ELF-1 (cell line): Measurements from ENCODE around the gene EXOC6B.

Experiments
- DNase-seq: peaks from one replicate; pipeline ENCODE4 v3.0.0-alpha.2; 2016; ENCODE audit warnings: low read depth, low spot score

Gene EXOC6B

GRCh38 chr2:72828840-72829507 lies 3.1 kb upstream of the EXOC6B start:
- DNase-seq = no peak

DNA sequence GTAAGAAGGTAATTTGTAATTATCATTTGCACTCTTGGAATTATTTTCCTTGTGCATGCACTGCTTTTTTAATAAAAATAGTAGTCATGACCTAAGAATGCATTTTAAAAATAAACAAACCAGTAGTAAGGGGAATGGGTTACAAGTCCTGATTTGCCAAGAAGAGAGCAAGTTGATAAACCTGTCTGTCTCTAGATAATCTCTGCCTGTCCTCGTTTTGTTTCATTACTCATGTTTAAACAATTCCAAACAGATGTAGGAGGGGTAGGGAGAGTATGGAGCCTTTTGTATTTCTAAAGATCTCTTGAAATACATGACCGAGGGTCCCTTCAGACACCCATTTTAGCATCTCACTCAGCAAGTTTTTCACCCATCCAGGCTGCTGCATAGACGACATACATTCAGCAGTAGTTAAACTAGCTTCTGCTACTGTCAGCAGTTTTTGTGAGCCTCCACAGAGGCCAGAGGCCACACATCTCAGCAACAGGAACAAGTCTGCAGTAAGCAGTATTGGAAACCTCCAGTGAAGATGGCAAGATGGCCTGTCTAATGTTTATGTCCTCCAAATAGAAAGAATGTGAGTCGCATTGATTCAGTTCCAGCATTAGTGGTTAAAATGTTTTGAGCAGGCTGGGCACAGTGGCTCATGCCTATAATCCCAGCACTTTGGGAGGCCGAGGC lies 2.3 kb upstream of the EXOC6B start:
- no peak for DNase-seq

DNA sequence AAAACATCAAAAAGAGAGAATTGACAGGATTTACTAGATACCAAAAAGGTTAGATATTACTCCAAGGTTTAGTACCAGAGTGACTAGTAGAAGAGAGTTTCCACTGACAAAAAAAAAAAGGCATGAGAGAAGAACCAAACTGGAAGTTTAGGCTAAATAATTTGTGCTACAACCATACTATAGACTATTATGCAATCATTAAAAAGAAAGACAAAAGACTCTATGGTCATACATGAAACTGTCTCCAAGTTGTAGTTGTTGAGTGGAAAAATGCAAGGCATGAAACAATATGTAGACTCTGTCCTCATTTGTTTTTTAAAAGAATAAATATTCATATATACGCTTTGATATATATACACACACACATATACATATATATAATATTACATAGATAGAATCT lies 1.7 kb upstream of the EXOC6B start:
- no peak for DNase-seq

GRCh38 chr2:72826156-72826477 lies 284 bp upstream of the EXOC6B start:
- no peak for DNase-seq

DNA sequence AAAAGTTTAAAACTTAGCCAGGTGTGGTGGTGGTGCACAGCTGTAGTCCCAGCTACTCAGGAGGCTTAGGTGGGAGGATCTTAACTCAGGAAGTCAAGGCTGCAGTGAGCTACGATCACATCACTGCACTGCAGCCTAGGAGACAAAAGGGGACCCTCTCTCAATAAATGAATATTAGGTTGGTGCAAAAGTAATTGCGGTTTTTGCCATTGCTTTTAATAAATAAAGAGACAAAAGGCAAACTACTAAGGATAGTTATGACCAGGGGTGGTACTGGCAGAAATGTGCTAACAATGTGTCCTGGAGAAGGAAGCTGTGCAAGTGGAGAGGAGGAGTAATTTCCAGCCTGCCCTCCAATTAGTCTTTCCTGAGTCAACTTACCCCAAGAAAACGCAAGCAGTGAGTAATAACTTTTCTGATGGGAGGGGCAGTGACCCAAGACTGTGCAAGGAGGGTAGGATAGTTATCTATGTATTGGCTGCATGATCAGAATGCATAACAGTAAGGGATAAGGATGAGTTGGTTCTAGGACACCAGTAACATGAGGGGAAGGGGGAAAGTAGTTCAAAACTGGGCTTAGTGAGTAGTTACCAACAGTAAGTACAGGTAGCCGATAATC lies 1.5 kb downstream of the EXOC6B start:
- DNase-seq = no peak

DNA sequence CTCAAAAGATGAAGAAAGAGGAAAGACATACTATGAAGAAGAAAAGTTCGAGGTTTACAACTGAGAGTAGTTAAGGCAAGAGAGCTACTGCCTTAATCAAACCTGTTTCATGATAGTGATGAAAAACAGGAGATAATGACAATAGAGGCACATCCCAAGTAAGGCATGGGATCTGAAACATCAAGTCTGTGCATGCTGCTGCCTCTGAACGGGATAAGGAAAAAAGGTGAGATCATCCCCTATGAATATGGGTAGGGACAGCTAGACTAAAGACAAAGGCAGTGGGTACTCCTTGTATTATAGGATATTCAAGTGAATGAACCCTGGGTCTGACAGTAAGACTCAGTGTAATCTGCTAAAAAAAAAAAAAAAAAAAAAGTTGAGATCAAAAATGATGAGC lies 3.0 kb downstream of the EXOC6B start:
- no peak for DNase-seq

DNA sequence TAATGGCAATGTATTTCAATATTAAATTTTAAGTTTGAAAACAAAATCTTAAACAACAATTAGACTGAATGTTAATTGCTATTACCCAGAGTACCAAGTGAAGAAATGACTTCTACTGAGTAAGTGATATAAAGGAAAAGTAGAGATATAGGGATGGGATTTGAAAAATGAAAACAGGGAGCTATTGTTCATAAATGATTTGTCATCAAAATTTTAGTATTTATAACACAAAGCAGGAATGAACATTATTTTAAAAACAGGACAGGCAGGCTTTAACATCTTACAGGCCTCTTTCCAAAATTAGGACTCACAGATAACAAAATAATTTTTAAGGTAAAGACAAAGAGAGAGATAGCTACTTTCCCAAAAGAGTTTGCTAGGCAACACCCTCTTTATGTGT lies 3.9 kb downstream of the EXOC6B start:
- no peak for DNase-seq

GRCh38 chr2:72821118-72821517 lies 4.7 kb downstream of the EXOC6B start:
- no peak for DNase-seq

DNA sequence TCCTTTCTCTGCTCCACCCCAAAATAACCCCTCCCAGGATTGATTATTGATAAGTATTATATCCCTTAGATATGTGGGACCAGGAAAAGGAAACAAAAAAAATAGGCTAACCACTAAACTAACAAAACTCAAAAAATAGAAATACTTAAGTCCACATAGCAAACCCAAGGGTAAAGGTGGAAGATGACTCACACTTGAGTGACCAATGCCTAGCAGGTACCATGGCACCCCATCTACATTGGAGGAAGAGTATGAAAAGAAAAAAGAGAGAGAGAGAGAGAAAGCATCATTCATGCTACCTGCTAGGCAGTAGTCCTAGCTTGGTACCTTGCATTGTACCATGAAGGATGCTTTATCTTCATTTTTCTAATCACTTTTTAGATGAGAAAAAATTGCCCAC lies 6.3 kb downstream of the EXOC6B start:
- no peak for DNase-seq

DNA sequence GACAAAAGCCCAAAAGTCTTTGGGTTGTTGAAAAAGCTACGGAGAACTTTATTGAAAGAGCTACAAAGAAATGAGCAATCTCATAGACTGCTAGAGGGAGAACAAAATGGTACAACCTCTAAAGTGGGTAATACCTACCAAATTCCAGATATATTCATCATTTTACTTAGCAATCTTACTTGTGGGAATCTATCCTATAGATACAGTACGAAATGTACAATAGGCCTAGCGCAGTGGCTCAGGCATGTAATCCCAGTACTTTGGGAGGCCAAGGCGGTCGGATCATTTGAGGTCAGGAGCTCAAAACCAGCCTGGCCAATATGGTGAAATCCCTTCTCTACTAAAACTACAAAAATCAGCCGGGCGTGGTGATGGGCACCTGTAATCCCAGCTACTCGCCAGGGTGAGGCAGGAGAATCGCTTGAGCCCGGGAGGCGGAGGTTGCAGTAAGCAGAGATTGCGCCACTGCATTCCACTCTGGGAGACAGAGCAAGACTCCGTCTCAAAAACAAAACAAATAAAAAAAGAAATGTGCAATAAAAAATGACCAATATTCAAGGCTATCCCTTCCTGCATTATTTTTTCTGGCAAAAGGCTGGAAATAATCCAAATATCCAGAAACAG lies 10.1 kb downstream of the EXOC6B start:
- DNase-seq = peak; percentile 71

- no peak for DNase-seq
Measured at GRCh38 chr2:72813841-72814240, 12.0 kb downstream of the EXOC6B start.

DNA sequence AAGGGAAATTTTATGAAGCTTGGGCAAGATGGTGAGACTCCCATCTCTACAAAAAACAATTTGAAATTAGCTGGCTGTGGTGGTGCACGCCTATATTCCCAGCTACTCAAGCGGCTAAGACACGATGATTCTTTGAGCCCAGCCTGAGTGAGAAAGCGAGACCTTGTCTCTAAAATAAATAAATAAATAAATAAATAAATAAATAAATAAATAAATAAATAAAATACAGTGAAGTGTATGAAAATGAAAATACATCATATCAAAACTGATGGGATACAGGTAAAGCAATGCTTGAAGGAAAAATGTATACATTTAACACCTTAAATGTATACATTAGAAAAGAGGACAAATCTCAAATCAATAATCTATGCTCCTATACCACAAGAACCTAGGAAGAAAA lies 15.7 kb downstream of the EXOC6B start:
- DNase-seq = no peak

- no peak for DNase-seq
Measured at GRCh38 chr2:72809095-72809494, 16.7 kb downstream of the EXOC6B start.

DNA sequence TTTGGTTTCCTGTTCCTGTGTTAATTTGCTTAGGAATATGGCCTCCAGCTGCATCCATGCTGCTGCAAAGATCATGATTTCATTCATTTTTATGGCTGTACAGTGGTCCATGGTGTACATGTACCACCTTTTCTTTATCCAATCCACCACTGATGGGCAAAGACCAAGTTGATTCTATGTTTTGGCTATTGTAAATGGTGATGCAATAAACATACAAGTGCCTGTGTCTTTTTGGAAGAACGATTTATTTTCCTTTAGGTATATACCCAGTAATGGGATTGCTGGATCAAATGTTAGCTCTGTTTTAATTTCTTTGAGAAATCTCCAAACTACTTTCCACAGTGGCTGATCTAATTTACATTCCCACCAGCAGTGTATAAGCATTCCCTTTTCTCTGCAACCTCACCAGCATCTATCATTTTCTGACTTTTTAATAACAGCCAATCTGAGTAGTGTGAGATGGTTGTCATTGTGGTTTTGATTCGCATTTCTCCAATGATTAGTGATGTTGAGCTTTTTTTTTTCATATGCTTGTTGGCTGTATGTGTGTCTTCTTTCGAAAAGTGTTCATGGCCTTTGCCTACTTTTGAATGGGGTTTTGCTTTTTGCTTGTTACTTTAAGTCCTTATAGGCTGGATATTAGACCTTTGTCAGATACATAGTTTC lies 19.4 kb downstream of the EXOC6B start:
- no peak for DNase-seq

DNA sequence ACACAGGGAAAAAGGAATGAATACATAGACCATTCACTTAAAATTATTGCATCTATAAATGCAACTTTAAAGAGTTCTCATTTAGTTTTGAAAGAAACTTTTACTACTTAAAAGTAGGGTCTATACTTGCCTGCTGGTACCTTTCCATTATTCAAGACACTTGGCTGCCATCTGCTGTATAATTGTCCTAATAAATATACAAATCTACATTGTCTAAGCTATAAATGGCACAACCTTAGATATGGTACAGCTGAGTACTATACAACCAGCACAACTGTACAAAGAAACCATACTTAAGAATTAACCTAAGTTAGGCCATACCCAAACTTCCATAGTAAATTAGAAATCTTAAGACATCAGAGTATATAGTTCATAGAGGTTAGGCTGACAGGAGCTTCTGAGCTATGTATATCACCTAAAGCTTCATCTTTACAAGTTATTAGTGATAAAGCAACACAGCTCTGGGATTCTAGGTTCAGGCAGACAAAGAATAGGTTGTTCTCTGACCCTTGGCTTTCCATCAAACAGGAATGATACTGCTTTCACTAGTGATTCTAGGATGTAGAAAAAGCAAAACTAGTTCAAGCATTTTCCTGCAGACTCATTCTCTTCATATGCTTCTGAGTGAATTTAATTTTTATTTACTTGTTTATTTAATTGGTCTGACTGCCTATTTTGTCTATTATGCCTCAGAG lies 22.1 kb downstream of the EXOC6B start:
- no peak for DNase-seq

GRCh38 chr2:72803151-72803550 lies 22.7 kb downstream of the EXOC6B start:
- DNase-seq = no peak

GRCh38 chr2:72800492-72800891 lies 25.3 kb downstream of the EXOC6B start:
- DNase-seq = no peak

- no peak for DNase-seq
Measured at GRCh38 chr2:72797740-72798139, 28.1 kb downstream of the EXOC6B start.

GRCh38 chr2:72796766-72797165 lies 29.1 kb downstream of the EXOC6B start:
- no peak for DNase-seq

- DNase-seq = no peak
Measured at GRCh38 chr2:72794572-72794971, 31.3 kb downstream of the EXOC6B start.

DNA sequence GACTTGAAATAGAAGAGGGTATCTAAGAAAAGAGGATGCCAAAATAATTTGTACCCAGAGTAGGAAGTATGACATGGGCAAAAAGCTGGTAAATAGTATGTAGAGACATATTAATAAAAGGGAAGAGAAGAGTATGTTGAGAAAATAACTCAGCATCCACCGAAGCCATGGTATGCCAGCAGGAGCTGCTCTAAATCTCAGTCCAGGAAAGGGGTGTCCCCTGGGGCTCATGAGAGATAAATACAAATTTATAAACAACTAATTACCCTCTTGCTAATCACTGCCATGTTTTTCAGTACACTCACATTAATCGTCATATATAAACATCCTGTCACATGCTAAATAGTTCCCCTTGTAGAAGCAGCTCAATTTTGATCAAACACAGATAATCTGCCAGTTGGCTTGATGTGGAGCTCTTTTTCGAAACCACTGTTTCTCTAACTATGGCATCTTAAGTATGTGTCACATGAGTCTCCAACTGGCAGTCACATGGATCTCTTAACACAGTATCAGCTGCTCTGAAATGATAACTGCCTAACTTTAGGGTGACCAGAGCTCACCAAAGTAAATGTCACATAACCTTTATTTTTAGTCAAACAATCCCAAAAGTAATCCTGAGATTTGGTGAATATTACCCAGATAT lies 31.9 kb downstream of the EXOC6B start:
- DNase-seq = no peak
